Activated CD8-positive, alpha-beta memory T cell treated with anti-CD3 and anti-CD28 coated beads, Interleukin-2, amount 50 U/mL, for 1 hour (primary cell): ENCODE measurements around the gene CD2.

ENCODE experiments used
- DNase-seq: peaks from one replicate; pipeline ENCODE4 v3.0.0-alpha.2; 2020; ENCODE audit errors: extremely low read depth

Gene CD2

GRCh38 chr1:116754198-116754977, at the start of gene CD2:
Gene CD2, plus strand, starts transcription at chr1:116754430. Its CDS starts 63 bp downstream, at chr1:116754493.
- DNase-seq, result no peak

- DNase-seq, result no peak
These were observed 48.1 kb upstream of the CD2 start for GRCh38 chr1:116706123-116706522.

DNA sequence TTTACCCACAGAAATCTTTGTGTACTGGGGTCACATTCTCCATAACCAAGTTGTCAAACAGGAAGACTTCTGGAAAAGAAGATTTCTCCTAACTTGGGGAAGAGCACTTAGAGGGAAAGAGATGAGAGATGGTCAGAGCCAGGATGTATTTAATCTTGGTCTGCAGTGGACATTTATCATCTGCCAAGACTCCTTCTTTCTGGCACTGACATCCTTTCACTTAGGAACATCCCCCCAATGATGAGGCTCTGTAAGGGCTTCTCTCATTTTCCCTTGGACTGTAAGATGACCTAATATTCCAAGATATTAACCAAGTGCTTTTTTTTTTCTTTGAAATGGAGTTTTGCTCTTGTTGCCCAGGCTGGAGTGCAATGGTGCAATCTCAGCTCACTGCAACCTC, 47.4 kb upstream of the CD2 start:
- no peak for DNase-seq

DNA sequence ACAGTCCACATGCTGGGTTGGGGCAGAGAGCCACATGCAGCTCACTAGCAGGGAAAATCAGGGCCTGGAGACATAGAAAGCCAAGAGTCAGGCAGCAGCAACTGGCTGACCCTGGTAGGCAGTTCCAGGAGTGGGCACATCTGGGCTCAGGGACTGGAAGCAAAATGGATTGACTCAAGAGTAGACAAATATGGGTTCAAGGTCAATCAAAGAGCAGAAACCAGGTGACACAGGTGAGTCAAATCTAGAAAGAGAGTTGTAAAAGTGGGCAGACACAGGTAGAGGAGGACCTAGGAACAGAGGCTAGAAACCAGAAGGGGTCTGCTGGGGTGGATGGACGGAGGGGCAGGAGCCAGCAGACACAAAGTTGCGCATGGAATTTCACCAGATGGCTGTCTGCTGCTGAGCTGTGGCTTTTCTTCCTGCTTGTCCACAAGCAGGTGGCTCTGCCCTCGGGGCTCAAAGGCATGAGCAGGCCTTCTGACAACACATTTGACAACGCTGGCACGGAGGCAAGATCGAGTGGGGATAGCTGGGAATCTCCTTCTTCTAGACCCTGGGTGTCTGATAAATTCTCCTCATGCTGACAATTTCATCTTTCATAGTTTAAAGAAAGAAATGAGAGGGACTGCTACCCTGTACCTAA, 45.9 kb upstream of the CD2 start:
- DNase-seq, result no peak

DNA sequence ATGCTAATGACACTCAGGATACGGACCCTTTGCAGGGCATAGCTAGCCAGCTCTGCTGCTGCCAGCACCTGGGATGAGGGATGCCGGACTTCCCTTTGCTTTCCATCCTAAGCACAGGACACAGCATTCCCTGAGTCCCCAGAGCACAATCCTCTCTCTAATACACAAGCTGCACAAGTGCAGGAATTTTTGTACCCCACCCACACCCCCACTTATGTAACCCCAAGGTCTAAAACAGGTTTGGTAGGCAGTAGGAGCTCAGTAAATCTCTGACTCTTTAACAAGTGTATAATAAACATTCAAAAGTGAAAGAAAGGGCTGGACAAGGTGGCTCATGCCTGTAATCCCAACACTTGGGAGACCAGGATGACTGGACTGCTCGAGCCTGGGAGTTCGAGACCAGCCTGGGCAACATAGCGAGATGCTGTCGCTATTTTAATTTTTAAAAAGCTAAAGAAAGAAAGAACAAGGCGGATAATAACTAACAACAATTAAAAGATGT, 44.5 kb upstream of the CD2 start:
- DNase-seq, result no peak

GRCh38 chr1:116710420-116711262, 43.6 kb upstream of the CD2 start:
- no peak for DNase-seq

DNA sequence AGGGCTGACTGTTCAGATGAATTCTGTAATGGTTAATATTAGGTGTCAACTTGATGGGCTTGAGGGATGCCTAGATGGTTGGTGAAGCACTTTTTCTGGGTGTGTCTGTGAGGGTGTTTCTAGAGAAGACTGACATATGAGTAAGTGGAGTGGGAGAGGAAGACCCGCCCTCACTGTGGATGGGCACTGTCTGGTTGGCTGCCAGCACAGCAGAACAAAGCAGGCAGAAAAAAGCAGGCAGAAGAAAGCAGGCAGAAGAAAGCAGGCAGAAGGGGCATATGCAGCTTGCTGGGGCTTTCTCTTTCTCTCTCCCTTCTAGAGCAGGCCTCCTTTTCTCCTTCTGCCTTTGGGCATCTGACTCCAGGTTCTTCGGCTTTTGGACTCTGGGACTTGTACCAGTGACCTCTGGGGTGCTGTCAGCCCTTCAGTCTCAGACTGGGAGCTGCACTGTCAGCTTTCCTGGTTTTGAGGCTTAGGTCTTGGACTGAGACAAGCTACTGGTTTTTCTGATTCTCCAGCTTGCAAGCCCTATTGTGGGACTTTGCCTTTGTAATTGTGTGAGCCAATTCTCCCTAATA, 42.9 kb upstream of the CD2 start:
- no peak for DNase-seq

DNA sequence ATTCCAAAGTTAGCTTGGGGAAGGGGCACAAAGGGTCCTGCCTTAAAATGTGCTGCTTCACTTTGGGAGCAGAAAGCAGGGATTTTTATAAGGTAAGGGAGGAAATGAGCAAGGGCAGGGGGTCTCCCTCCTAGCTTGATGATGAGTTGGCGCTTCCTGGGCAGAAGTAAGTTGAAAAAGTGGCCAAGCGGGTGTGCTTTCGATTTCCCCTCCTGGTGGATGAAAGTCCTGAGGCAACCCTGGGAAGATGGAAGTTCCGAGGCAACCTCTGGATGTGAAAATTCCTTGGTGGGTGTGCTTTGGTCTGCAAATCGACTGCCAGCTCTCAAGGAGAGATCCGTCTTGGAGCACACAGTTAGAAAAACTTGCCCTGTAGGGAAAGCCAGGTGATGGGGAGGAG, 41.7 kb upstream of the CD2 start:
- DNase-seq, result no peak

- no peak for DNase-seq
These were observed 40.8 kb upstream of the CD2 start for GRCh38 chr1:116713474-116713873.

DNA sequence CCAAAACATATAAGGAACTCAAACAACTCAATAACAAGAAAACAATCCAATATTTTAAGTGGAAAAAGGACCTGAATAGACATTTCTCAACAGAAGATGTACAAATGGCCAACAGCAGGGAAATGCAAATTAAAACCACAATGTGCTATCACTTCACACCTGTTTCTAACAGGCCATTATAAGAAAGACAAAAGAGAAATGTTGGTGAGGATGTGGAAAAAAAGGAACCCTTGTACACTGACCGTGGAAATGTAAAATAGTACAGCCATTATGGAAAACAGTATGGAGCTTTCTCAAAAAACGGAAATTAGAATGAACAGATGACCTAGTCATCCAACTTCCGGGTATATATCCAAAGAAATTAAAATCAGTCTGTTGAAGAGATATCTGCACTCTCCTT, 37.8 kb upstream of the CD2 start:
- no peak for DNase-seq

DNA sequence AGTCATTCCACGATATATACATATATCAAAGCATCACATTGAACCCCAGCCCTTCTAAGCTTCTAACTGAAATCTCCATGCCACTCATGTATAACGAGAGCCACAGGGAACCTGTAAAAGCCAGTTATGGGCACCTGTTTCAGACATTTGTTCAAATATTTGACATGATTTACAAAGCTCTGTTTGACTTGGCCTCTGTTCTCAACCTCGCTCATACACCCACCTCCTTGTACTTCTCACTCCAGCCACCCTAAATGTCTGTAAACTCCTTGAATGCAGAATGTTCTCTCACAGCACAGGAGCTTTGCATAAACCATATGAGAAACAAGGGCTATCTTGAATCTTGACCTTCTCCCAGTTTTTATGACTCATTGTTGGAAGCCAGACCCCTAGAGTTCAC, 36.9 kb upstream of the CD2 start:
- no peak for DNase-seq

- DNase-seq, result no peak
These were observed 33.7 kb upstream of the CD2 start for GRCh38 chr1:116720364-116721038.

DNA sequence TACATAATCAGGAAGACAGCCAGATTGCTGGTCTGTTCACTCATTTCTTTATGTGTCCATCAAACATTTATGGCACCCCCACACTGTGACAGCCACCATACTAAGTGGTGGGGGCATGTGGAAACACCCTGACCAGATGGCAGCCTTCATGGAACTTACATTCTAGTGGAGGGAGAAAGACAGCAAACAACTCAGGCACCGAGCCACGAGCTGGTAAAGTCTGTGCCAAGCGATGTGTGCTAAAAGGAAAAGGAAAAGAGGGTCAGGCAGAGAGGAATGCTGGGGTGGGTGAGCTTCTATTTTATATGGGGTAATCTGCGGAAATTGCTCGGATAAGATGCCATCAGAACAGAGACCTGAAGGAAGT, 33.2 kb upstream of the CD2 start:
- DNase-seq, result no peak

DNA sequence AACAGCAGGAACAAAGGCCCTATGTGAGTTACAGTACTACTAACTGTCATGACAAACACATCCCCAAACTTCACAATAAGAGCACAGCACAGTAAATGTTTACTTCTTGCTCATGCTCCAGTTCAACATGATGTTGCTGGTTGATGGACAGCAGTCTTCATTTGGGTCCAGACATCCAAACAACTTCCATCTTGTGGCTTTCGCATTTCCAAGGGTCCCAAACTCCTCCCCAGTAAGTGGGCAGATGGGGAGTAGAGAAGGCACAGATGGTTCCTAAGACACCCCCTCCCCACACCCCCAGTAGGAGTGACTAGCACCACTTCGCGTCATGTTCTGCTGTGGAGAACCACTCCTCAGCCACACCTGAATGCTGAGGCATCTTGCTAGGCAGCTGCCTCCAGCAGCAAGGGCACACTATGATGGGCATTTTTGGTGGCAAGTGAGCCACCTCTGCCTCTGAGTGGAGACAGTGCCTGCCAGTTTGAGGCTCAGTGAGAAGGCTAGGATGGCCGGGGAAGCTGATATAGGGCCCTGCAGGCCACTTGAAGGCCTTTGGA, 32.7 kb upstream of the CD2 start:
- DNase-seq, result no peak

DNA sequence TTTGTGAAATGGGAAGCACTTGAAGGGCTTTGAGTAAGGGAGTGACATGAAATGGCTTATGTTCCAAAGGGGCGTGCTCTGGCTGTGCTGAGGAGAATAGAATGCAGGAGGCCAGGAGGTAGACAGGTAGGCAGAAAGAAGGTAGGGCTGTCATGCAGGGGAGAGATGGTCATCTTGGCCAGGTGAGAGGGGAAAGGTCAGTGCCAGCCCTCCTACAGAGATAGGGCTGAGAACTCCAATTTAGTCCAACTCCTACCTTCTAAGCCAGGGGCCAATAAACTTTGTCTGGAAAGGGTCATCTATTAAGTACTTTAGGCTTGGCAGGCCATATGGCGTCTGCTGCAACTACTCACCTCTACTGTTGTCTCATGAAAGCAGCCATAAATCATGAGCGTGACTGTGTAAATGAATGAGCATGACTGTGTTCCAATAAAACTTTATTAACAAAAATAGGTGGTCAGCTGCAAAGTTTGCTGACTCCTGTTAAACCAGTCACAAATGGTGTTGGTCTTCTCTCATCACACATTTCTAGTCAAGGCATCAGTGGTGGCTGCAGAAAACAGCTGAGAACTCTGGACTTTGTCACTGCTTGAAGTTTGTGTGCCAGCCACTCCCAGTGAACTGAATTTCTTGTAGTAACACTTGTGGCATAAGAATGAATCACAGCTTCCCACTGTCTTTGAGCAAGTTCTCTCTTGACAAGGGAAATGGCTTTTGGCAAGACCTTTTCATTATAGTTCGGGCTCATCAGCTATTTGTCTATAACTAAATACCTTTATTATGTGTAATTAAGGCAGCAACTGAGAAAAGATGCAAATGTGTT, 32.0 kb upstream of the CD2 start:
- DNase-seq, result no peak

- peak; percentile 74 for DNase-seq
These were observed 29.4 kb upstream of the CD2 start for GRCh38 chr1:116724765-116725375.

- DNase-seq, result no peak
These were observed 28.4 kb upstream of the CD2 start for GRCh38 chr1:116725798-116726197.

GRCh38 chr1:116726872-116727820, 27.1 kb upstream of the CD2 start:
- no peak for DNase-seq

DNA sequence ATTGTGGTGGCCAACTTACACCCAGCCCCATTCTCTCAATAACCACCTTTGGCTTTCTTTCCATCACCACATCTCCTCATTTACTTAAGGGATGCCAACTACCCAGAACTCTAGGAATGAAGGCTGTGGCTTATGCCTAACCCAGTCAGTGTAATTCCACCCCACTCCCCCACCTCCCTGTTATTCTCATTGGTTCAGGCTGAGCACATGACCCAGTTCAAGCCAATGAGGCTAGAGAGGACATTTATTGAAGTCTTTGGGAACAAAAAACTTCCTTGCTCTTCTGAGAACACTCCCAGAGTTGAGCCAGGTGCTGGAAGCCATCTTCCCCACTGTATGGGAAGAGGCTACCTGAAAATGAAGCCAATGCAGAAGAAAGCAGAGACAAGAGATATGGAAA, 22.8 kb upstream of the CD2 start:
- no peak for DNase-seq
